Stimulated activated CD8-positive, alpha-beta memory T cell treated with anti-CD3 and anti-CD28 coated beads, Interleukin-12 subunit alpha, Interleukin-12 subunit beta, amount 100 ng/mL, for 4 hours (primary cell): ENCODE results near the gene ZNF276.
A peak's percentile ranks its signal among the peaks of the same experiment; 100 is the strongest.
"Not testable (repeated sequence)": the region's sequence is repeated elsewhere in the genome, so short reads cannot be mapped to it uniquely, and the experiment has no call there.

Source experiments
- DNase-seq: peaks from one replicate; pipeline ENCODE4 v3.0.0-alpha.2; 2020; ENCODE audit warnings: low read depth

The ZNF276 gene, protein sequence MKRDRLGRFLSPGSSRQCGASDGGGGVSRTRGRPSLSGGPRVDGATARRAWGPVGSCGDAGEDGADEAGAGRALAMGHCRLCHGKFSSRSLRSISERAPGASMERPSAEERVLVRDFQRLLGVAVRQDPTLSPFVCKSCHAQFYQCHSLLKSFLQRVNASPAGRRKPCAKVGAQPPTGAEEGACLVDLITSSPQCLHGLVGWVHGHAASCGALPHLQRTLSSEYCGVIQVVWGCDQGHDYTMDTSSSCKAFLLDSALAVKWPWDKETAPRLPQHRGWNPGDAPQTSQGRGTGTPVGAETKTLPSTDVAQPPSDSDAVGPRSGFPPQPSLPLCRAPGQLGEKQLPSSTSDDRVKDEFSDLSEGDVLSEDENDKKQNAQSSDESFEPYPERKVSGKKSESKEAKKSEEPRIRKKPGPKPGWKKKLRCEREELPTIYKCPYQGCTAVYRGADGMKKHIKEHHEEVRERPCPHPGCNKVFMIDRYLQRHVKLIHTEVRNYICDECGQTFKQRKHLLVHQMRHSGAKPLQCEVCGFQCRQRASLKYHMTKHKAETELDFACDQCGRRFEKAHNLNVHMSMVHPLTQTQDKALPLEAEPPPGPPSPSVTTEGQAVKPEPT

GRCh38 chr16:89720813-89721545 is at the start of gene ZNF276, which contains the start of gene VPS9D1:
ZNF276 (plus strand) TSS chr16:89721537; CDS start chr16:89721641, 104 bp downstream.
VPS9D1 (minus strand) TSS chr16:89720898; CDS start chr16:89720861, 37 bp downstream.
- peak; percentile 82 for DNase-seq

- DNase-seq = not testable (repeated sequence)
Observed at GRCh38 chr16:89671565-89671964, 49.8 kb upstream of the ZNF276 start.

GRCh38 chr16:89672177-89672941 is 49.0 kb upstream of the ZNF276 start:
- no peak for DNase-seq

DNA sequence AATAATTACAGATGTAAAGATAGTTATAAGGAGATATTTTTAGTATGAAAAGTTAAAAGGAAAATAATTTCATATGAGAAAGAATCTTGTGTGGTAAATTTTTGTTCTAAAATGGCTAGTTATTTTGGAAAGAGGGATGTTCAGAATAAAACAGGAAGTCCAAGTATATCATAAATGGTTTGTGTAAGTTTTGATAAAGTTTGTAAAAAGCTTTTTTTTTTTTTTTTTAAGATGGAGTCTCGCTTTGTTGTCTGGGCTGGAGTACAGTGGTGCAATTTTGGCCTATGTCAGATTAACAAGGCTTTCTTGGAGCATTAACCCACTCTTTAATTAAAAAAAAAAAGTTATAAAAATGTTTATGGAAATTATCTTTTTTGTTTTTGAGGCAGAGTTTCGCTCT is 43.1 kb upstream of the ZNF276 start:
- DNase-seq = no peak

GRCh38 chr16:89685916-89686315 is 35.4 kb upstream of the ZNF276 start:
- no peak for DNase-seq

DNA sequence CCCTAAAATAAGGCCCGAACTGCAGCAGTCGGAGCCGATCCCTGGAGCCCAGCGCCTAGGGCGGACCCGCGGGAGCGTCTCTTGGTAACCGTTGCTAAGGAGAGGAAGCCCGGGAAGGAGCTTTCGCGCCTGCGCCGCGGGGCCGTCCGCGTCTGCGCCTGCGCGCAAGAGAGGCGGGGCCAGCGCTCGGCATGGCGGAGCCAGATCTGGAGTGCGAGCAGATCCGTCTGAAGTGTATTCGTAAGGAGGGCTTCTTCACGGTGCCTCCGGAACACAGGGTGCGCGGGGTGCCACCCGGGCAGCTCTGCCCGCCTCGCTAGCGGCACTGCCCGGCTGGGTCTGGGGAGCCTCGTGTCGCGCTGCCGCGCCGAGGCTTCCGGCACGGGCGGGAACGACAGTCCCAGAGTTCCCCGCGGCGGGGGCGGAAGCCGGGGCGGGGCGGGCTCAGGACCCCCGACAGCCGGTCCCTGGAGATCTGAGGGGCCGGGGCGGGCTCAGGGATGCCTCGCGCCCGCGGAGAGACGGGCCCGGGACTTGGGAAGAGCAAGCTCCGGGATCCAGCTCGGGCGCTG is 34.7 kb upstream of the ZNF276 start, which contains the start of gene CDK10:
Gene CDK10 (plus strand): TSS at position 170 of the 572 bp plus-strand sequence. CDS start 22 bp downstream, at position 192.
- DNase-seq = peak; percentile 88

DNA sequence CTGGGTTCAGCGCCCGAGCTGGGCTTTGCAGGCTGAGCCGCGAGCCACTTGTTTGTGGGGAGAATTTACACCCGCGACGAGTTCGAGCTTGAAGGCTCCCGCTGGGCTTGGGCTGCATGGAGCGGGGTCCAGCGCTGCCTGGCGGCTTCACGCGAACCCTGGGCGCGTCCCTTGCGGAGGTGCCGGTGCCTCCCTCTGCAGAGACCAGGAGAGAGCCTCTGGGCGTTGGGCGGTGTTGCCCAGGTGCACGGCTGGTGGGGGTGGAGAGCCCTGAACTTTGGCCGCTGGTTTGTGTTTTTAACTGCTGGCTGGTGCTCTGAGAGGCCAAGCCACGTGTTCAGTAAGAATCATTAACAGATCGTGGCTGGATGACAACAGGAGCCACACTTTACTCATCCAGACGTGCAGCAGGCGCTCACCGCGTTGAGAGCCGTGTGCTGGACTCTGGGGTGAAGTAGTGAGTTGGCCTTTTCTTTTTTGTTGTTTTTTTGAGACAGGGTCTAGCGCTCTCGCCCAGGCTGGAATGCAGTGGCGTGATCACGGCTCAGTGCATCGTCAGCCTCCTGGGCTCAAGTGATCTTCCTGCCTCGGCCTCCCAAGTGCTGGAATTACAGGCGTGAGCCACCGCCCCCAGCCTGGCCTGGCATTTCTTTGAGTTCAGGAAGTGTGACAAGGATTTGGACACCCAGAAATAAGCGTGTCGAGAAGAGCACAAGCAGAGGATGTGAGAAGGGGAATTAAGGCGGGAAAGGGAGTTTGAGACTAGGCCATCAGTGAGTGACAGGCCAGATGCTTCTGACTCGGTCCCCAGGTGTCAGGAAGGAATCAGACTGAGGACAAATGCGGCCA is 34.0 kb upstream of the ZNF276 start:
- DNase-seq = no peak

- DNase-seq = no peak
Observed at GRCh38 chr16:89688395-89688794, 32.9 kb upstream of the ZNF276 start.

DNA sequence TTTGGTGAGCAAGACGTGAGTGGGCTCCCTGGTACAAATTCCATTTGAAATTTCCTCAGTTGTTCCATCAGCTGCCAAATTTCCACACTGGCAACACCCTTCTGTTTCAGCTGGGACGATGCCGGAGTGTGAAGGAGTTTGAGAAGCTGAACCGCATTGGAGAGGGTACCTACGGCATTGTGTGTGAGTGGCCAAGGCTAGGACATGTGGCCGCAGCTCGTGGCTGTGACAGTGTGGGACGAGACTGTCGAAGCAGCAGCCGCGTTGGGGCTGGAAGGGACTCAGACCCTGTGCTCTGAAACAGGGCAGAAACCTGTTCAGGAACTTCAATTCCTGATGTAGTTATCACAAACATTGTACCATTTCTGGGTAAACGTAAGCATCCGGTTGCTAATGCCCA is 32.2 kb upstream of the ZNF276 start:
- DNase-seq = no peak

- DNase-seq = not testable (repeated sequence)
Observed at GRCh38 chr16:89689621-89690020, 31.7 kb upstream of the ZNF276 start.

- no peak for DNase-seq
Observed at GRCh38 chr16:89690392-89690901, 30.9 kb upstream of the ZNF276 start.

DNA sequence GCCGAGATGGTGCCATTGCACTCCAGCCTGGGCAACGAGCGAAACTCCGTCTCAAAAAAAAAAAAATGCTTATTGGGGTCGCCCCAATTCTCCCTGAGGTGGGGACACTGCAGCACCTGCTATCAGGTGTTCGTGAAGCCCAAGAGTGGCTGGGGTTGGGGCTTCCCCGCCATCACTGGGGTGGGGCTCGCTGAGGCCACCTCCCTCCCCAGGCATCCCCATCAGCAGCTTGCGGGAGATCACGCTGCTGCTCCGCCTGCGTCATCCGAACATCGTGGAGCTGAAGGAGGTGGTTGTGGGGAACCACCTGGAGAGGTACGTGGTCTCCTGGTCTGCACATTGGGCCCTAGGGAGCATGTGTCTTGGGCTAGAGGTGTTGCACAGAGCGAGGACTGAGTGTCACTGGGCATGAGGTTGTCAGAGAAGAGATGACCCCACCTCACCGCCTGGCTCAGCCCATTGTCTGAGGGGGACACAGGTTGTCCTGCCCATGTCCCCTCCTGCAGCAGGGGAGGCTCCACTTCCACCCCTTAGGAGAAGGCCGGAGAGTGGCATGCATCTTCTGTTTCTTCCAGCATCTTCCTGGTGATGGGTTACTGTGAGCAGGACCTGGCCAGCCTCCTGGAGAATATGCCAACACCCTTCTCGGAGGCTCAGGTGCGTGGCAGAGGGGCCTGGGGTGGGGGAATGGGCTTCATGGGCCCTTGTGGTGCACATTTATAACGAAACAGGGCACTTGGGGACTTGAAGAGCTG is 29.9 kb upstream of the ZNF276 start:
- no peak for DNase-seq

DNA sequence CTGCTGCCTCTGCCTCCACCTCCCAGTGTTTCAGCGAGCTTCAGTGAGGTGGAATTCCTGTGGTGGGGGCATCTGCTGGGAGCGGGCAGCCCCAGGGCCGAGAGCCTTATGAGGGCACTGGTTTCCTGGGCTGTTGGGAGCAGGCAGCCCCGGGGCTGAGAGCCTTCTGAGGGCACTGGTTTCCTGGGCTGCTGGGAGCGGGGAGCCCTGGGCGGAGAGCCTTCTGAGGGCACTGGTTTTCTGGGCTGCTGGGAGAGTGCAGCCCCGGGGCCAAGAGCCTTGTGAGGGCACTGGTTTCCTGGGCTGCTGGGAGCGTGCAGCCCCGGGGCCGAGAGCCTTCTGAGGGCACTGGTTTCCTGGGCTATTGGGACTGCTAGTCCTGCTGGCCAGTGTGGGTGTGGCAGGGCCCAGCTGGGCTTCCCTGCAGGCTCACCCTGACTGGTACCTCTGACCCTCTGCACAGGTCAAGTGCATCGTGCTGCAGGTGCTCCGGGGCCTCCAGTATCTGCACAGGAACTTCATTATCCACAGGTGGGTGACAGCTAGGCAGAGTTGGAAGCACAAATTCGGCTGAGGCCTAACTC is 29.3 kb upstream of the ZNF276 start:
- DNase-seq = no peak

- DNase-seq = no peak
Observed at GRCh38 chr16:89693289-89693731, 28.0 kb upstream of the ZNF276 start.

- no peak for DNase-seq
Observed at GRCh38 chr16:89693931-89694783, 27.2 kb upstream of the ZNF276 start.

GRCh38 chr16:89694784-89695085 is 26.6 kb upstream of the ZNF276 start:
- DNase-seq = not testable (repeated sequence)

DNA sequence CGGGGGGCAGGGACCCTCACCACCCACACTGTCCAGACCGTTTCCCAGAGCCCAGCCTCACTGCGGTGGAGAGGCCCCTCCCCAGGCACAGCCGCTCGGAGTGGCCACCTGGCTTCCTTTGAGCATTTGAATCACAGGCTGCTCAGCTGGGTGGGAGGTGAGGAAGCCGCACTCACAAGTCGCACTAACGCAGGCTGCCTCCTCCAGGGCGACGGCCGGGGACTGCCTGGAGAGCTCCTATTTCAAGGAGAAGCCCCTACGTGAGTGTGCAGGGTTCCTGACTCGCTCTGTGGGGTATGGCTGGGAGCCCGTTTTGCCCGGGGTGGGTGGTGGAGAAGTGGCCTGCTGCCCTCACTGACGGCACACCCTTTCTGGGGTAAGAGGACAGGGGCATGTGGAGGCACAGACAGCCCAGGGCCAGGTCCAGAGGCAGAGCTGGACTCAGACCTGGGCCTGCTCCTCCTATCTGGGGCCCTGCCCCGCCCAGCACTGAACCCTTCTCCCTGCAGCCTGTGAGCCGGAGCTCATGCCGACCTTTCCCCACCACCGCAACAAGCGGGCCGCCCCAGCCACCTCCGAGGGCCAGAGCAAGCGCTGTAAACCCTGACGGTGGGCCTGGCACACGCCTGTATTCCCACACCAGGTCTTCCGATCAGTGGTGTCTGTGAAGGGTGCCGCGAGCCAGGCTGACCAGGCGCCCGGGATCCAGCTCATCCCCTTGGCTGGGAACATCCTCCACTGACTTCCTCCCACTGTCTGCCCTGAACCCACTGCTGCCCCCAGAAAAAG is 26.1 kb upstream of the ZNF276 start:
- no peak for DNase-seq
